Measurements from ENCODE around the gene ABHD16A.

GRCh38 chr6:31736768-31737314 lies 33.7 kb upstream of the ABHD16A start:
- TF ChIP-seq EP300 (IDR thresholded peaks at IDR 0.05), result no peak
- TF ChIP-seq CTCF (IDR thresholded peaks at IDR 0.05), result no peak
- TF ChIP-seq POLR2AphosphoS5 (IDR thresholded peaks at IDR 0.05), result no peak
